Measurements from ENCODE around the gene C1orf105. TPM values are rescaled to one million over a fixed set of nuclear protein-coding genes. Genes with fewer than 3 reads are reported as not detected.

C1orf105 gene
- polyA plus RNA-seq, 1 donor (not counting 4 experiments of a cell fraction or from before 2014, with no cell fraction given), result not detected

- Histone ChIP-seq H3K9ac (ENCODE audit: control insufficient read depth, extremely low read depth, insufficient read depth, low read length) (no peak overlapping the region), H3K4me3 (ENCODE audit: control insufficient read depth in 2 of 3, extremely low read depth in 1 of 3, insufficient read depth in 2 of 3, low read depth in 1 of 3, low read length in 3 of 3) (no peak overlapping the region)
These were observed 22.3 kb upstream of the C1orf105 start for GRCh38 chr1:172398193-172398592.

GRCh38 chr1:172398970-172399755 is 21.3 kb upstream of the C1orf105 start:
- no peaks in the 10 kb centered on the region for H4K20me1 ChIP-seq (ENCODE audit: control insufficient read depth, extremely low read depth, insufficient read depth, low read length)
- H3K27ac ChIP-seq (ENCODE audit: control insufficient read depth, insufficient read depth, low read length), result peak overlapping the region; percentile 0
- peak overlapping the region; percentile 29 for H2AFZ ChIP-seq (ENCODE audit: control insufficient read depth, low read length)
- TF ChIP-seq CTCF (optimal IDR thresholded peaks at IDR 0.05 in 1 of 3, IDR thresholded peaks at IDR 0.05 in 1 of 3, conservative IDR thresholded peaks at IDR 0.05 in 1 of 3; ENCODE audit: extremely low read depth in 1 of 3, insufficient read depth in 2 of 3, low read length in 3 of 3), result peak in 2 of 3 experiments; percentile 41 to 42
- TF ChIP-seq EZH2 (IDR thresholded peaks at IDR 0.05; ENCODE audit: low read length), result no peak
- H3K9ac ChIP-seq (ENCODE audit: control insufficient read depth, extremely low read depth, insufficient read depth, low read length), result peak overlapping the region; percentile 36
- H3K79me2 ChIP-seq (ENCODE audit: control insufficient read depth, insufficient read depth, low read length), result no peaks in the 10 kb centered on the region
- dilution Hi-C loops (cut with MboI; ENCODE audit: extremely low pct_ligation_motif_present, low sequenced_read_pairs), result no loop called here
- FAIRE-seq (peak; percentile 87), DNase-seq (ENCODE audit: low read depth, low spot score) (no peak)
- H3K36me3 ChIP-seq (ENCODE audit: control insufficient read depth in 2 of 2, extremely low read depth in 1 of 2, insufficient read depth in 2 of 2, low read length in 2 of 2), result no peaks in the 10 kb centered on the region
- H3K4me3 ChIP-seq (ENCODE audit: control insufficient read depth in 2 of 3, extremely low read depth in 1 of 3, insufficient read depth in 2 of 3, low read depth in 1 of 3, low read length in 3 of 3), result no peak overlapping the region
- no peaks in the 10 kb centered on the region for H3K9me1 ChIP-seq (ENCODE audit: control insufficient read depth, extremely low read depth, insufficient read depth, low read length)
- no peaks in the 10 kb centered on the region for H3K9me3 ChIP-seq (ENCODE audit: control insufficient read depth, low read depth, low read length)
- peaks cover 17% of the 10 kb centered on the region for H3K4me1 ChIP-seq (ENCODE audit: control insufficient read depth, extremely low read depth, insufficient read depth, low read length)
- no peaks in the 10 kb centered on the region for H3K27me3 ChIP-seq (ENCODE audit: control insufficient read depth, extremely low read depth, insufficient read depth, low read length)
- peak overlapping the region; percentile 62 for H3K4me2 ChIP-seq (ENCODE audit: control insufficient read depth, extremely low read depth, insufficient read depth, low read depth, low read length)

More at GRCh38 chr1:172398193-172398592, 22.3 kb upstream of the C1orf105 start:
- Histone ChIP-seq H3K36me3 (ENCODE audit: control insufficient read depth in 2 of 2, extremely low read depth in 1 of 2, insufficient read depth in 2 of 2, low read length in 2 of 2) (no peaks in the 10 kb centered on the region), H3K27ac (ENCODE audit: control insufficient read depth, insufficient read depth, low read length) (no peak overlapping the region), H3K79me2 (ENCODE audit: control insufficient read depth, insufficient read depth, low read length) (no peaks in the 10 kb centered on the region), H3K4me1 (ENCODE audit: control insufficient read depth, extremely low read depth, insufficient read depth, low read length) (peaks cover 19% of the 10 kb centered on the region), H3K4me2 (ENCODE audit: control insufficient read depth, extremely low read depth, insufficient read depth, low read depth, low read length) (no peak overlapping the region), H2AFZ (ENCODE audit: control insufficient read depth, low read length) (no peak overlapping the region), H4K20me1 (ENCODE audit: control insufficient read depth, extremely low read depth, insufficient read depth, low read length) (no peaks in the 10 kb centered on the region), H3K9me1 (ENCODE audit: control insufficient read depth, extremely low read depth, insufficient read depth, low read length) (no peaks in the 10 kb centered on the region), H3K9me3 (ENCODE audit: control insufficient read depth, low read depth, low read length) (no peaks in the 10 kb centered on the region), H3K27me3 (ENCODE audit: control insufficient read depth, extremely low read depth, insufficient read depth, low read length) (no peaks in the 10 kb centered on the region)
- TF ChIP-seq EZH2 (IDR thresholded peaks at IDR 0.05; ENCODE audit: low read length), result no peak
- no peak for TF ChIP-seq CTCF (optimal IDR thresholded peaks at IDR 0.05 in 1 of 3, IDR thresholded peaks at IDR 0.05 in 1 of 3, conservative IDR thresholded peaks at IDR 0.05 in 1 of 3; ENCODE audit: extremely low read depth in 1 of 3, insufficient read depth in 2 of 3, low read length in 3 of 3)
- peak; percentile 44 for FAIRE-seq
- DNase-seq (ENCODE audit: low read depth, low spot score), result no peak
- dilution Hi-C loops (cut with MboI; ENCODE audit: extremely low pct_ligation_motif_present, low sequenced_read_pairs), result no loop called here

Measured in keratinocyte (primary cell).